ENCODE results near the gene TBPL1. TPM values are rescaled to one million over a fixed set of nuclear protein-coding genes. Genes with fewer than 3 reads are reported as not detected.

The TBPL1 gene
- polyA plus RNA-seq, 1 donor (not counting 4 experiments of a cell fraction or from before 2014, with no cell fraction given) = 39.1 TPM

DNA sequence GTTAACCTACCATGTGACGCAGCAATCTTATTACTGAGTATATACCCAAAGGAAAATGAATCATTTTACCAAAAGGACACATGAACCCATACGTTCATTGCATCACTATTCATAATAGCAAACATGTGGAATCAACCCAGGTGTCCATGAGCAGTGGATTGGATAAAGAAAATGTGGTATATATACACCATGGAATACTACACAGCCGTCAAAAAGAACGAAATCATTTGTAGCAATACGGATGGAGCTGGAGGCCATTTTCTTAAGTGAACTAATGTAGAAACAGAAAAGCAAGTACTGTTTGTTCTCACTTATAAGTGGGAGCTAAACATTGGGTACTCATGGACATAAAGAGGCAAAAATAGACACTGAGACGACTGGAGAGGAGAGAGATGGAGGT is 44.2 kb downstream of the TBPL1 start:
- DNase-seq (ENCODE audit: low read depth, low spot score) = no peak
- no peak overlapping the region for H3K9ac ChIP-seq (ENCODE audit: control insufficient read depth, extremely low read depth, insufficient read depth, low read length)

DNA sequence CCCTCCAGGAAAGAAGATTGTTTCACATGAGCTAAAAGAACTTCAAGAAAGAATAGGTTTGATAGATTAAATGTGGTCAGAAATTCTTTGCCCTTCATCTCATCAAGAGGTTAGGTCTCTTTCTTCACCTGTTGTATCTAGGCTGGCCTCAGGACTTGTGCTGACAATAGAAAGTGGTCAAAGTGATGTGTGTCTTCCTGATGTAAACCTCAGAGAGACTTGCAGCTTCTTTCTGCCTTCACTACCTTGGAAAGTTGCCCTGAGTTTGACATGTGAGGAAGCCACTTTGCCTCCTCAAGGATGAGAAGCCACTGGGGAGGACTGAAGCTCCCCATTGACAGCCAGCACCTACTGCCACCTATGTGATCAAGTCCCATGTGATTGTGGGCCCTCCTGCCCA is 46.3 kb downstream of the TBPL1 start:
- FAIRE-seq (peak; percentile 60), DNase-seq (ENCODE audit: low read depth, low spot score) (no peak)
- Histone ChIP-seq H3K9me1 (ENCODE audit: control insufficient read depth, extremely low read depth, insufficient read depth, low read length) (no peaks in the 10 kb centered on the region), H3K36me3 (ENCODE audit: control insufficient read depth in 2 of 2, extremely low read depth in 1 of 2, insufficient read depth in 2 of 2, low read length in 2 of 2) (no peaks in the 10 kb centered on the region), H3K27ac (ENCODE audit: control insufficient read depth, insufficient read depth, low read length) (no peak overlapping the region), H3K9me3 (ENCODE audit: control insufficient read depth, low read depth, low read length) (no peaks in the 10 kb centered on the region), H3K4me3 (ENCODE audit: control insufficient read depth in 2 of 3, extremely low read depth in 1 of 3, insufficient read depth in 2 of 3, low read depth in 1 of 3, low read length in 3 of 3) (no peak overlapping the region), H2AFZ (ENCODE audit: control insufficient read depth, low read length) (no peak overlapping the region), H3K9ac (ENCODE audit: control insufficient read depth, extremely low read depth, insufficient read depth, low read length) (no peak overlapping the region), H3K27me3 (ENCODE audit: control insufficient read depth, extremely low read depth, insufficient read depth, low read length) (no peaks in the 10 kb centered on the region), H4K20me1 (ENCODE audit: control insufficient read depth, extremely low read depth, insufficient read depth, low read length) (no peaks in the 10 kb centered on the region), H3K4me2 (ENCODE audit: control insufficient read depth, extremely low read depth, insufficient read depth, low read depth, low read length) (no peak overlapping the region), H3K79me2 (ENCODE audit: control insufficient read depth, insufficient read depth, low read length) (no peaks in the 10 kb centered on the region), H3K4me1 (ENCODE audit: control insufficient read depth, extremely low read depth, insufficient read depth, low read length) (peaks cover 10% of the 10 kb centered on the region)
- dilution Hi-C loops (cut with MboI; ENCODE audit: extremely low pct_ligation_motif_present, low sequenced_read_pairs) = no loop called here
- TF ChIP-seq CTCF (optimal IDR thresholded peaks at IDR 0.05 in 1 of 3, IDR thresholded peaks at IDR 0.05 in 1 of 3, conservative IDR thresholded peaks at IDR 0.05 in 1 of 3; ENCODE audit: extremely low read depth in 1 of 3, insufficient read depth in 2 of 3, low read length in 3 of 3) = no peak
- TF ChIP-seq EZH2 (IDR thresholded peaks at IDR 0.05; ENCODE audit: low read length) = no peak

More for the DNA sequence above, 44.2 kb downstream of the TBPL1 start:
- Histone ChIP-seq H3K27ac (ENCODE audit: control insufficient read depth, insufficient read depth, low read length) (no peak overlapping the region), H3K9me3 (ENCODE audit: control insufficient read depth, low read depth, low read length) (no peaks in the 10 kb centered on the region), H3K4me1 (ENCODE audit: control insufficient read depth, extremely low read depth, insufficient read depth, low read length) (peaks cover 10% of the 10 kb centered on the region), H2AFZ (ENCODE audit: control insufficient read depth, low read length) (no peak overlapping the region), H3K9me1 (ENCODE audit: control insufficient read depth, extremely low read depth, insufficient read depth, low read length) (no peaks in the 10 kb centered on the region), H4K20me1 (ENCODE audit: control insufficient read depth, extremely low read depth, insufficient read depth, low read length) (no peaks in the 10 kb centered on the region), H3K4me3 (ENCODE audit: control insufficient read depth in 2 of 3, extremely low read depth in 1 of 3, insufficient read depth in 2 of 3, low read depth in 1 of 3, low read length in 3 of 3) (no peak overlapping the region), H3K27me3 (ENCODE audit: control insufficient read depth, extremely low read depth, insufficient read depth, low read length) (no peaks in the 10 kb centered on the region), H3K79me2 (ENCODE audit: control insufficient read depth, insufficient read depth, low read length) (no peaks in the 10 kb centered on the region), H3K36me3 (ENCODE audit: control insufficient read depth in 2 of 2, extremely low read depth in 1 of 2, insufficient read depth in 2 of 2, low read length in 2 of 2) (no peaks in the 10 kb centered on the region), H3K4me2 (ENCODE audit: control insufficient read depth, extremely low read depth, insufficient read depth, low read depth, low read length) (no peak overlapping the region)
- dilution Hi-C loops (cut with MboI; ENCODE audit: extremely low pct_ligation_motif_present, low sequenced_read_pairs) = no loop called here
- no peak for FAIRE-seq
- no peak for TF ChIP-seq CTCF (optimal IDR thresholded peaks at IDR 0.05 in 1 of 3, IDR thresholded peaks at IDR 0.05 in 1 of 3, conservative IDR thresholded peaks at IDR 0.05 in 1 of 3; ENCODE audit: extremely low read depth in 1 of 3, insufficient read depth in 2 of 3, low read length in 3 of 3)
- TF ChIP-seq EZH2 (IDR thresholded peaks at IDR 0.05; ENCODE audit: low read length) = no peak
